IMR-90 (cell line): ENCODE results near the gene NPDC1. TPM values are rescaled to one million over a fixed set of nuclear protein-coding genes. Genes with fewer than 3 reads are reported as not detected.

Source experiments
- ATAC-seq: fragments of 200-7000 bp; cut with Tn5 transposase; 2 replicates; pipeline ENCODE4 v1.9.1; 2020; ENCODE audit warnings: low read depth, mild to moderate bottlenecking, moderate library complexity
- BruUV-seq: library from RNA; stranded (reverse); fragments of 400-500 nt; replicated peaks from 2 replicates; lab custom pipeline; 2021; lab: Mats Ljungman, UMichigan
- CTCF ChIA-PET: fragments of 300-600 bp; formaldehyde crosslinking; extraction: SDS; loops from one replicate; lab custom pipeline; 2021; ENCODE audit warnings: antibody characterized with exemption; lab: Yijun Ruan, JAX
- POLR2A ChIA-PET: fragments of 300-600 bp; sonication (Branson Sonifier 250); formaldehyde crosslinking; loops from one replicate; lab custom pipeline; 2022; ENCODE audit warnings: antibody characterized with exemption; ENCODE audit not compliant: unreplicated experiment; lab: Charles Lee
- DNase-seq: peaks from one replicate; pipeline ENCODE4 v3.0.0; 2013
- H2AFZ ChIP-seq: replicated peaks from 2 replicates; pipeline ENCODE3; 2013; ENCODE audit warnings: low read length, mild to moderate bottlenecking; ENCODE audit not compliant: poor library complexity
- H2AK5ac ChIP-seq: 2 replicates; pipeline ENCODE4 v1.6.1; 2013; ENCODE audit warnings: low read depth, low read length, inconsistent platforms
- H2AK9ac ChIP-seq: replicated peaks from 2 replicates; pipeline ENCODE3; 2013; ENCODE audit warnings: mild to moderate bottlenecking, low read depth, low read length, moderate library complexity; ENCODE audit not compliant: poor library complexity
- H2BK120ac ChIP-seq: 2 replicates; pipeline ENCODE4 v1.6.1; 2013; ENCODE audit warnings: low read depth, low read length, inconsistent platforms
- H2BK15ac ChIP-seq: 3 replicates; pipeline ENCODE4 v1.6.1; 2013; ENCODE audit warnings: low read depth, low read length, inconsistent platforms
- H2BK20ac ChIP-seq: 2 replicates; pipeline ENCODE4 v1.6.1; 2013; ENCODE audit warnings: low read depth, mild to moderate bottlenecking, inconsistent platforms, low read length, moderate library complexity
- H2BK5ac ChIP-seq: 2 replicates; pipeline ENCODE4 v1.6.1; 2013; ENCODE audit warnings: mild to moderate bottlenecking, low read depth, low read length, inconsistent platforms; ENCODE audit not compliant: poor library complexity, severe bottlenecking
- H3K14ac ChIP-seq: replicated peaks from 2 replicates; pipeline ENCODE4 v1.6.1; 2013; ENCODE audit warnings: low read depth, low read length, inconsistent platforms
- H3K18ac ChIP-seq: 2 replicates; pipeline ENCODE4 v1.6.1; 2013; ENCODE audit warnings: low read depth, low read length, control low read depth
- H3K23ac ChIP-seq: 2 replicates; pipeline ENCODE4 v1.6.1; 2013; ENCODE audit warnings: low read depth, low read length, inconsistent platforms
- H3K27ac ChIP-seq: 2 replicates; pipeline ENCODE4 v1.5.1; 2013; ENCODE audit warnings: mild to moderate bottlenecking, control low read depth, low read length; ENCODE audit not compliant: insufficient read depth
- H3K27me3 ChIP-seq: 2 replicates; pipeline ENCODE4 v1.6.1; 2013; ENCODE audit warnings: low read length; ENCODE audit not compliant: control insufficient read depth, insufficient read depth
- H3K36me3 ChIP-seq: 2 replicates; pipeline ENCODE4 v1.6.1; 2013; ENCODE audit warnings: low read length, mixed read lengths; ENCODE audit not compliant: control insufficient read depth, insufficient read depth
- H3K4ac ChIP-seq: 2 replicates; pipeline ENCODE4 v1.6.1; 2013; ENCODE audit warnings: low read depth, low read length, inconsistent platforms
- H3K4me1 ChIP-seq: 2 replicates; pipeline ENCODE4 v1.6.1; 2013; ENCODE audit warnings: low read length, mixed read lengths; ENCODE audit not compliant: control insufficient read depth, insufficient read depth
- H3K4me2 ChIP-seq: 2 replicates; pipeline ENCODE4 v1.6.1; 2013; ENCODE audit warnings: low read depth, mild to moderate bottlenecking, control low read depth, low read length, moderate library complexity
- H3K4me3 ChIP-seq: 2 replicates; pipeline ENCODE4 v1.5.1; 2013; ENCODE audit warnings: low read depth, mild to moderate bottlenecking, control low read depth, low read length, moderate library complexity; ENCODE audit not compliant: insufficient read depth
- H3K56ac ChIP-seq: 2 replicates; pipeline ENCODE4 v1.6.1; 2013; ENCODE audit warnings: low read length, inconsistent platforms; ENCODE audit not compliant: insufficient read depth; ENCODE audit errors: extremely low read depth
- H3K79me1 ChIP-seq, 2 experiments: 2 replicates each; pipeline ENCODE4 v1.6.1; 2013; ENCODE audit warnings: low read length in 2 of 2, inconsistent platforms in 1 of 2, low read depth in 1 of 2
- H3K9ac ChIP-seq: 2 replicates; pipeline ENCODE4 v1.6.1; 2013; ENCODE audit warnings: low read depth, low read length, control low read depth
- H3K9me1 ChIP-seq: 2 replicates; pipeline ENCODE4 v1.6.1; 2013; ENCODE audit warnings: low read length, inconsistent platforms; ENCODE audit not compliant: insufficient read depth
- H3K9me3 ChIP-seq: 2 replicates; pipeline ENCODE4 v1.6.1; 2013; ENCODE audit warnings: low read length; ENCODE audit not compliant: control insufficient read depth, insufficient read depth
- H4K20me1 ChIP-seq: 2 replicates; pipeline ENCODE4 v1.6.1; 2013; ENCODE audit warnings: low read length, inconsistent platforms; ENCODE audit not compliant: insufficient read depth
- H4K5ac ChIP-seq: 2 replicates; pipeline ENCODE4 v1.6.1; 2013; ENCODE audit warnings: mild to moderate bottlenecking, low read depth, low read length, control low read depth
- H4K8ac ChIP-seq, 2 experiments: 2 replicates each; pipeline ENCODE4 v1.6.1; 2013; ENCODE audit warnings: low read depth in 2 of 2, low read length in 2 of 2, control low read depth in 1 of 2, inconsistent platforms in 1 of 2
- H4K91ac ChIP-seq: 2 replicates; pipeline ENCODE4 v1.6.1; 2013; ENCODE audit warnings: low read depth, low read length, inconsistent platforms; ENCODE audit not compliant: insufficient read depth
- BHLHE40 ChIP-seq: fragments of 150-350 bp; IDR thresholded peaks from 2 replicates; pipeline ENCODE4 v1.6.1; 2016; ENCODE audit warnings: mild to moderate bottlenecking, low read depth, low read length
- CEBPB ChIP-seq: IDR thresholded peaks from 2 replicates; pipeline ENCODE4 v1.6.1; 2012; ENCODE audit warnings: low read depth, low read length, improper control_type of control experiment
- FOS ChIP-seq: fragments of 150-350 bp; IDR thresholded peaks from 2 replicates; pipeline ENCODE4 v1.6.1; 2016; ENCODE audit warnings: low read depth, low read length
- MAFK ChIP-seq: IDR thresholded peaks from 2 replicates; pipeline ENCODE4 v1.6.1; 2012; ENCODE audit warnings: low read depth, low read length, improper control_type of control experiment
- MAZ ChIP-seq: IDR thresholded peaks from 2 replicates; pipeline ENCODE4 v1.6.1; 2012; ENCODE audit warnings: low read depth, mild to moderate bottlenecking, low read length, improper control_type of control experiment, moderate library complexity, borderline replicate concordance
- NFE2L2 ChIP-seq: fragments of 150-350 bp; IDR thresholded peaks from 2 replicates; pipeline ENCODE4 v1.6.1; 2016; ENCODE audit warnings: low read depth, mild to moderate bottlenecking, low read length
- POLR2A ChIP-seq: IDR thresholded peaks from 2 replicates; pipeline ENCODE4 v1.6.1; 2012; ENCODE audit warnings: mild to moderate bottlenecking, low read depth, low read length
- RAD21 ChIP-seq: IDR thresholded peaks from 2 replicates; pipeline ENCODE4 v1.6.1; 2012; ENCODE audit warnings: low read length, improper control_type of control experiment
- RFX5 ChIP-seq: IDR thresholded peaks from 2 replicates; pipeline ENCODE4 v1.8.0; 2012; ENCODE audit warnings: low read depth, mild to moderate bottlenecking, low read length, moderate library complexity
- SMC3 ChIP-seq: fragments of 150-350 bp; IDR thresholded peaks from 2 replicates; pipeline ENCODE4 v1.6.1; 2016; ENCODE audit warnings: low read depth, mild to moderate bottlenecking, antibody characterized with exemption, low read length, moderate library complexity
- WGBS, 2 experiments: methylation state at CpG; one replicate each; pipeline versions ENCODE4 v1.1.5 to v1.1.7; 2013; ENCODE audit warnings: missing lambda C conversion rate in 2 of 2; ENCODE audit not compliant: insufficient read length in 1 of 2; ENCODE audit errors: extremely low coverage in 2 of 2; 5-methylcytosine and 5-hydroxymethylcytosine counted together
- dilution Hi-C: fragments of 300-500 bp; cut with HindIII; formaldehyde crosslinking; loops from one replicate; pipeline ENCODE4 v1.14.3; 2018; ENCODE audit warnings: low sequenced_read_pairs; ENCODE audit not compliant: unreplicated experiment
- in situ Hi-C: fragments of 300-500 bp; cut with MboI; formaldehyde crosslinking; loops from 3 replicates; pipeline ENCODE4 v1.14.3; 2019; ENCODE audit warnings: low sequenced_read_pairs, inconsistent platforms, mixed read lengths
- intact Hi-C: fragments of 100-400 bp; cut with micrococcal nuclease; formaldehyde crosslinking; loops from 2 replicates; pipeline ENCODE4 v1.10.0; 2022
- polyA plus RNA-seq, 3 experiments: library from polyadenylated mRNA; depleted of rRNA; stranded (reverse); fragments of >200 nt; gene quantifications; 2 replicates each; pipeline ENCODE4 v1.2.3, GENCODE V29; 2012; ENCODE audit warnings: low replicate concordance in 1 of 3
- total RNA-seq: library from RNA; depleted of rRNA; stranded (reverse); fragments of >200 nt; gene quantifications from 2 replicates; pipeline ENCODE4 v1.2.3, GENCODE V29; 2012
- TF ChIP-seq, protein P1 (sequence below): conservative IDR thresholded peaks from 2 replicates; pipeline ENCODE4 v1.5.1; 2012; ENCODE audit warnings: mild to moderate bottlenecking, low read depth, low read length, improper control_type of control experiment
- TF ChIP-seq, protein P2 (sequence below): fragments of 150-350 bp; IDR thresholded peaks from 2 replicates; pipeline ENCODE4 v1.6.1; 2016; ENCODE audit warnings: low read depth, mild to moderate bottlenecking, low read length, moderate library complexity, borderline replicate concordance
- TF ChIP-seq, protein P3 (sequence below): fragments of 150-350 bp; IDR thresholded peaks from 2 replicates; pipeline ENCODE4 v1.6.1; 2017; ENCODE audit warnings: mild to moderate bottlenecking, antibody characterized with exemption, low read length, low read depth

Gene NPDC1
- total and polyA plus RNA-seq, 2 of the 4 experiments (the other 2 are of a cell fraction) = 2.7 to 58.1 TPM

DNA sequence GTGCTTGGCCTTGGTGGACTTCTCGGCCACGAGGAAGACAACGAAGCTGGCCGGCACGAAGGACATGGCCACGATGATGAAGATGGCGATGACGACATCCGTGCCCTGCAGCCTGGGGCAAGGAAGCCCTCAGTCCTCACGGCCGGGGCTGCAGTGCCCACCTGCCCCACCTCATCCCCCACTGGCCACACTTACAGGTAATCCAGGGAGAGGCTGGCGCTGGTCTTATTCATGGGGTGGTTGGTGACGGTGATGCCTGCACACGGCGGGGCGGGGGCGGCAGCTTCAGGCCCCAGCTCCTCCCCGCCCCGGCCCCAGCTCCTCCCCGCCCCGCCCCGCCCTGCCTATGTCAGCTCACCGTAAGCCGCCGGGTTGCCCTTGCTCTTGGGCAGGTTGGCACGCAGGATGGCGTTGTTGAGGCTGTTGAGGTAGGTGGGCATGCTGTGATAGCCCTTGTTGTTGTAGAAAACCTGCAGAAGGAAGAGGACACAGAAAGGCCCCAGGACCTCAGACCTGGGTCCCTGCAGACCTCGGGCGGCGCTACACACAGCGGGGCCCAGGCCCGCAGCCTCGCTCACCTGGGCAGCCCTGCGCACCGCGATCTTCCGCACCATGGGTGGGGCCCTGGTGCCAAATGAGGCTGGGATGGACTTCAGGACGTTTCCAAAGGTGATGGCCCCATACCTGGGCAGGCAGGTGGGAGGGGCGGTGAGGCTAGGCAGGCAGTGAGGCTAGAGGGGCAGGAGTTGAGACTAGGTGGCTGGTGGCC is 33.9 kb downstream of the NPDC1 start (continued):
- TF ChIP-seq MAFK (no peak), CEBPB (no peak)
- TF ChIP-seq, protein P1, sequence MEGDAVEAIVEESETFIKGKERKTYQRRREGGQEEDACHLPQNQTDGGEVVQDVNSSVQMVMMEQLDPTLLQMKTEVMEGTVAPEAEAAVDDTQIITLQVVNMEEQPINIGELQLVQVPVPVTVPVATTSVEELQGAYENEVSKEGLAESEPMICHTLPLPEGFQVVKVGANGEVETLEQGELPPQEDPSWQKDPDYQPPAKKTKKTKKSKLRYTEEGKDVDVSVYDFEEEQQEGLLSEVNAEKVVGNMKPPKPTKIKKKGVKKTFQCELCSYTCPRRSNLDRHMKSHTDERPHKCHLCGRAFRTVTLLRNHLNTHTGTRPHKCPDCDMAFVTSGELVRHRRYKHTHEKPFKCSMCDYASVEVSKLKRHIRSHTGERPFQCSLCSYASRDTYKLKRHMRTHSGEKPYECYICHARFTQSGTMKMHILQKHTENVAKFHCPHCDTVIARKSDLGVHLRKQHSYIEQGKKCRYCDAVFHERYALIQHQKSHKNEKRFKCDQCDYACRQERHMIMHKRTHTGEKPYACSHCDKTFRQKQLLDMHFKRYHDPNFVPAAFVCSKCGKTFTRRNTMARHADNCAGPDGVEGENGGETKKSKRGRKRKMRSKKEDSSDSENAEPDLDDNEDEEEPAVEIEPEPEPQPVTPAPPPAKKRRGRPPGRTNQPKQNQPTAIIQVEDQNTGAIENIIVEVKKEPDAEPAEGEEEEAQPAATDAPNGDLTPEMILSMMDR = no peak

DNA sequence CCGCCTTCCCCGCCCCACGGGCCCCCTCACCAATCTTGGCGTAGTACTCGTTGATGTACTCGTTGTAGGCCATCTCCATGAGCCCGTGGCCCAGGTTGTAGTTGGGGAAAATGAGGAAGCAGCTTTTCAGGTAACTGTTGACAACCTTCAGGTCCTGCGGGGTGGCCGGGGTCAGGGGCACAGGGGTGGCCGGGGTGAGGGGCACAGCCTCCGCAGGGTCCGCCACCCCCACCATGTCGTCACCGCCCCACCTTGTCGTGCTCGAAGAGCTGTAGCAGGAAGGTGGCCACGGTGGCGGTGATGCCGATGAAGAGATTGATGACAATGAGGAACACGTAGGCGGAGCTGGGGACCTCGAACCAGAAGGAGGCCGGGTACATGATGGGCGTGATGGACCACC is 34.8 kb downstream of the NPDC1 start:
- Histone ChIP-seq H2BK120ac (no peak overlapping the region), H2AK9ac (no peak overlapping the region), H3K4ac (no peak overlapping the region), H2AK5ac (no peak overlapping the region), H3K4me2 (no peak overlapping the region), H3K27me3 (no peaks in the 10 kb centered on the region), H2BK5ac (no peak overlapping the region), H3K9me1 (peaks cover 5% of the 10 kb centered on the region; the same call in 1 of the 2 replicates), H4K91ac (no peak overlapping the region), H3K9ac (no peak overlapping the region), H2BK20ac (no peak overlapping the region), H4K5ac (no peak overlapping the region), H3K56ac (no peak overlapping the region), H3K27ac (no peak overlapping the region), H2AFZ (no peak overlapping the region), H3K4me3 (no peak overlapping the region), H2BK15ac (no peak overlapping the region), H3K9me3 (no peaks in the 10 kb centered on the region), H3K4me1 (peaks cover 11% of the 10 kb centered on the region), H3K18ac (no peak overlapping the region), H3K79me1 (no peaks in the 10 kb centered on the region), H3K23ac (no peak overlapping the region), H3K14ac (no peak overlapping the region), H3K36me3 (peaks cover 37% of the 10 kb centered on the region), H4K8ac (no peak overlapping the region), H4K20me1 (peaks cover 8% of the 10 kb centered on the region)
- intact Hi-C loops = no loop called here
- DNase-seq (no peak), ATAC-seq (no peak)
- POLR2A ChIA-PET = no interaction called here
- in situ Hi-C loops = no loop called here
- 97% methylated on average over 16 of the region's 24 CpGs; no CpG with 5 or more reads in 1 of the 2 experiments for WGBS, 2 experiments
- dilution Hi-C loops = no loop called here
- BruUV-seq = no TSS peak
- CTCF ChIA-PET = no interaction called here
- no peak for TF ChIP-seq FOS
- TF ChIP-seq NFE2L2 = no peak
- TF ChIP-seq MAZ = no peak
- no peak for TF ChIP-seq RFX5
- TF ChIP-seq POLR2A = no peak
- no peak for TF ChIP-seq SMC3
- TF ChIP-seq, protein P2, sequence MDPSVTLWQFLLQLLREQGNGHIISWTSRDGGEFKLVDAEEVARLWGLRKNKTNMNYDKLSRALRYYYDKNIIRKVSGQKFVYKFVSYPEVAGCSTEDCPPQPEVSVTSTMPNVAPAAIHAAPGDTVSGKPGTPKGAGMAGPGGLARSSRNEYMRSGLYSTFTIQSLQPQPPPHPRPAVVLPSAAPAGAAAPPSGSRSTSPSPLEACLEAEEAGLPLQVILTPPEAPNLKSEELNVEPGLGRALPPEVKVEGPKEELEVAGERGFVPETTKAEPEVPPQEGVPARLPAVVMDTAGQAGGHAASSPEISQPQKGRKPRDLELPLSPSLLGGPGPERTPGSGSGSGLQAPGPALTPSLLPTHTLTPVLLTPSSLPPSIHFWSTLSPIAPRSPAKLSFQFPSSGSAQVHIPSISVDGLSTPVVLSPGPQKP = no peak
- no peak for TF ChIP-seq BHLHE40
- TF ChIP-seq RAD21 = no peak
- TF ChIP-seq, protein P3, sequence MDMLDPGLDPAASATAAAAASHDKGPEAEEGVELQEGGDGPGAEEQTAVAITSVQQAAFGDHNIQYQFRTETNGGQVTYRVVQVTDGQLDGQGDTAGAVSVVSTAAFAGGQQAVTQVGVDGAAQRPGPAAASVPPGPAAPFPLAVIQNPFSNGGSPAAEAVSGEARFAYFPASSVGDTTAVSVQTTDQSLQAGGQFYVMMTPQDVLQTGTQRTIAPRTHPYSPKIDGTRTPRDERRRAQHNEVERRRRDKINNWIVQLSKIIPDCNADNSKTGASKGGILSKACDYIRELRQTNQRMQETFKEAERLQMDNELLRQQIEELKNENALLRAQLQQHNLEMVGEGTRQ = no peak
